NOMO-1 treated with dmso at 0.1 percent for 144 hours (cell line): ENCODE data around the gene SERPINA4.
"Not testable (repeated sequence)": the region's sequence is repeated elsewhere in the genome, so short reads cannot be mapped to it uniquely, and the experiment has no call there.

Experiments used
- DNase-seq: peaks from one replicate; lab custom pipeline; 2025; ENCODE audit not compliant: unreplicated experiment; lab: John Stamatoyannopoulos, UW

SERPINA4 gene

GRCh38 chr14:94564381-94564780 is 3.1 kb downstream of the SERPINA4 start:
- no peak for DNase-seq

DNA sequence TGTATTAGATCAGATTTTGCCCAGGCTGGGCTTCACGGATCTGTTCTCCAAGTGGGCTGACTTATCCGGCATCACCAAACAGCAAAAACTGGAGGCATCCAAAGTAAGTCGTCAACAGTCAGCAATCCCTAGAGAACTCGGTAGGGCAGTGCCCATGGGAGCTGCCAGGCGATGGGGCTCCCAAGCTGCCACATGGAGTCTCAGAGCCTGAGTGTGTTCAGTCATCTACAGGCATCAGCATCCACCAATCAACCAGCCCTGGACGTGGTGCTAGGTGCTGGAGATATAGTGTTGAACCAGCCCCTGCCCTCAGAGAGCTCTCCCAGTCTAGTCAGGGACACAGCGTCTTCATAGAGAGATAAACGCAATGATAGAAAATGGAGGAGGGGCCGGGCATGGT is 6.9 kb downstream of the SERPINA4 start:
- no peak for DNase-seq

GRCh38 chr14:94569381-94570001 is 8.2 kb downstream of the SERPINA4 start:
- no peak for DNase-seq

DNA sequence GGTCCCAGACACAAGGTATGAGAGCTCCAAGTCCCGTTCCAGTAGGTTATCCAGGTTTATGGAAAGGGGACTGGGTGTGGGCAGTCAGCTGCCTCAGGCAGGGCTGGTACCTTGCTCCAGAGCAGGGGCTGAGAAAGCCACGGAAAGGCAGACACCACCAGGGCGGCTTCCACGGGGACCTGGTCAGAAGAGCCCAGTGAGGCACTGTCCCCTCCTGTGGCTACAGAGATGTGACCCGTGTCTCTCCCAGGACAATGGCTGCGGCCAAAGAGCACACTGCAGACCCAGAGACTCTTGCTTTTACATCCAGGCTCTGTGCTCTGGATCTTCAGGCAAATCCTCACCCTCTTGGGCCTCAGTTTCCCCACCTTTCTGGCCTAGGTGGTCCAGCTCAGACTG is 8.8 kb downstream of the SERPINA4 start:
- no peak for DNase-seq

DNA sequence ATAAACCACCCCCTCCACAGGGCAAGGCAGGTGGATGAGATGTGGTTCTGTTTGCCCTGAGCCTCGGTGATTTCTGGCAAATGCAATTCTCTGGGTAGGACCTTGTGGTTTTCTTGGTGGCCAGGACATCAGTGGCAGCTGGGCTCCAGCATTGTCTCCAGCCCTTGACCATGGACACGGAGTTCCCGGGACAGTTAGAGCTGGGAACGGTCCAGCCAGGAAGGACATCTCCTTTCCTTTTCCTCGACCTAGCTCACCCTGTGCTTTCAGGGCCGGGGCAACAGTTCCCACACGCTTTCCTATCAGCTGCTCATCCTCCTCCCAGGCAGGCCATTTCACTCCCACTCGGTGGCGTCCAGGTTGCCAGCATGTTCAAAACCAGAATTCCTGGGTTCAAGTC is 9.2 kb downstream of the SERPINA4 start:
- no peak for DNase-seq

DNA sequence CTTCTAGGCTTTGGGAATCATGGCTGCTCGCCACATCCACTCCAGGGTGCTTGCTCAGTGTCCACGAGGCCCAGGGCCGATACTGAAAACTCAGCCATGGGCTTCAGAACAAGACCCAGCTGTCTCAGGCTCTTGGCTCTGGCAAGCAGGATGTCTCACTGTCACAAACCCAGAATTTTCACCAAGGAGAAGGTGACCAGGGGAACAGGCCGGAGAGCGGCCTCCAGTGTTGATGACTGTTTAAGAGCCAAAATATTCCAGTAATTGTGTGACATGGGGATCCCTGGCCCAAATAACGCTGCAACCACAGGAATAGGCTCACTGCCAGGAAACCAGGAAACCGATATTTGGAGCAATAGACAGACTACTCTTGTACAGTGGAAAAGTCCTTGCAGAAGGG is 10.2 kb downstream of the SERPINA4 start:
- no peak for DNase-seq

DNA sequence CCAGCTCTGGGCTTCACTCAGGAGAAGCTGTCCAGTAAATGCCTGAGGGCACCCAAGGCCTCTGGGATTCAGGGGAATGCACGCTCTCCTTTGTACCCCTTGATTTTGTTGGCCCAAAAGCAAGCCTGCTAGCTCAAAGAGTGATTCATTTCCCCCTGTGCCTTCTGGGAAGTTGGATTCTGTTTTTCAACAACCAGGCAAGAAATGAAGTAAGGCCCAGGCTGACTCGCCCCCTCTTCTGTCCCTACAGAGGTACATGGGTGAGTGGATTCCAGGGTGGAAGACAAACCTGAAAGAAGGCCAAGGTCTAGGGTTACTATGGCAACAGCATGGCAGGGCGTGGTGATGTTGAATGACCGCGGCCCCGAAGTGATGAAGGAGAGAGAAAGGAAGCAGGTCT is 10.7 kb downstream of the SERPINA4 start:
- DNase-seq = no peak

DNA sequence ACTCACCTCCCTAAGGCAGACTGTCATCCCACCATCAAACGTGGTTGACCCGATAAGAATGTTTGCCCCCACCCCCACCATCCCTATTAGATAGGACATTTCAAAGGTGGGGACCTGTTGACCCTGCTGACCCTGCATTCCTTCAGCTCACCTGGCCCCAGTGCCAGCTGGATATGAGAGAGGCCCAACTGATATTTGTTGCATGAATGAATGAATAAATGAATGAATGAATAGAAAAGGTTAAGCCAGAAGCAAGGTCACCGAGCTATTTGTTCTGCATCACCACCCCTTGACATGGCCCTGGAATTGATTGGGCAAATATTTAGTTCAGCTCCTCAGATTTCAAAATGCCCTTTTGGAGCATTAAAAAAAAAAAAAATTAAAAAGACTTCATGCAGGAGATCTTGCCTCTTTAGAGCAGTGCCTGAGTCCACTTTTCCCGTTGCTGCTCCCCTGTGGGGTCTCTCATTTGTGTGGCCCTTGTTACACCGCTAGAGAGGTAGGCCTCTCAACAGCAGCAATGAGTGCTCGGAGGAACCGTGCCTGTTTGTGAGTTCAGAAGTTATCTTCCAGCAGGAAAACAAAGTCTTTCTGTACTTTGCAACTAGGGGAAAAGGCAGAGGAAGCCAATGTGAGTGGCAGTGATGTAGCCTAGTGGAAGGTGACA is 11.5 kb downstream of the SERPINA4 start:
- DNase-seq = no peak

GRCh38 chr14:94573475-94574277 is 12.4 kb downstream of the SERPINA4 start:
- no peak for DNase-seq

- DNase-seq = no peak
Observed at GRCh38 chr14:94574336-94574735, 13.1 kb downstream of the SERPINA4 start.

- DNase-seq = no peak
Observed at GRCh38 chr14:94575730-94576585, 14.7 kb downstream of the SERPINA4 start.

DNA sequence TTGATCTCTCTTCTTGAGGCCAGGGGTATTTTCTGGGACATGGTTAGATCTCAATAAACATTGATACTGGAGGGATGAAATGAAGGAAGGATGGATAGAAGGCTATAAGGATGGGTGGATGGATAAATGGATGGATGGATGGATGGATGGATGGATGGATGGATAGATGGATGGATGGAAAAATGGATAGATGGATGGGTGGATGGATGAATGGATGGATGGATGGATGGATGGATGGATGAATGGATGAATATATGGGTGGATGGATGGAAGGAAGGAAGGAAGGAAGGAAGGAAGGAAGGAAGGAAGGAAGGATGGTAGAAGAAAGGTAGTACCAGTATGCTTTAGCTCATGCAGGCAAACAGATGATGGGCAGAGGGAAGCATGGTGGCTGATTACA is 16.2 kb downstream of the SERPINA4 start:
- DNase-seq = not testable (repeated sequence)

- no peak for DNase-seq
Observed at GRCh38 chr14:94578712-94579111, 17.5 kb downstream of the SERPINA4 start.

DNA sequence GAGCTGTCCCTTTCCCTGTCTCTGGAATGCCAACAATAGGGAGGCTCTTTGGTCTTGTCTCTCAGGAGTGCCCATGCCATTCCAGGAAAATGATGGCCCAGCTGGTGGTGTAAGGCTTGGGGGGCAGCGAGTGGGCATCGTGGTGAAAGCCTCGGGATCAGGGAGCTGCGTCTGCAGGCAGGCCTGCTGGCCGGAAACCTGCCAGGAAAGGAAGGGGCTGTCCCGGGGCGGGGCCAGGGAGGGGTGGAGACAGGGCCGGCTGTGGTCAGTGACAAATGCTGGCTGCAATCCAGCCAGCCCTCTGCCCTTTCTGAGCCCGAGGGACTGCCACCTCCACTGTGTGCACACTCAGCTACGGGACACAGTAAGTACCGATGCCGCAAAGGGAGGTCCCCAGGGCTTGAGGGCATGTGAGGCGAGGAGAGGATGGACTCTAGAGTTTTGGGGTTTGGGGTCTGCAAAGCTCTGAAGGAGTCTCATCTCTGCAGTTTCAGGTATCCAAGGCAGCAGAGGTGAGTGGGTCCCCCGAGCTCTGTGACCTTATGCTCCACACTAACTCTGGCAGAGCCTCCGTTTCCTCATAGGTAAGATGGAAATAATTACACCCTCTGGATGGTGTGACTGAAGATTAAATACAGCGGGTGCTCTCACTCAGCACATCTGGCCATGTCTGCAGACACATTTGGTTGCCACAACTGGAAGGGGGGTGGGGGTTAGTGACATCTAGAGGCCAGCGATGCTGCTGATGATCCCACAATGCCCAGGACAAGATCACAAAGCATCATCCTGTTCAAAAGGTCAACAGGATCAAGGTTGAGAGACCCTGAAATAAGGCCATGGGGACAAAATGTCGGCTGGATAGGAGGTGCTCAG is 20.1 kb downstream of the SERPINA4 start, which contains the start of gene SERPINA5:
Gene SERPINA5, plus strand, starts transcription at position 300 of the 873 bp plus-strand sequence. CDS start 5,937 bp downstream, outside the sequence.
- DNase-seq = no peak

GRCh38 chr14:94582199-94582750 is 21.0 kb downstream of the SERPINA4 start:
- no peak for DNase-seq

DNA sequence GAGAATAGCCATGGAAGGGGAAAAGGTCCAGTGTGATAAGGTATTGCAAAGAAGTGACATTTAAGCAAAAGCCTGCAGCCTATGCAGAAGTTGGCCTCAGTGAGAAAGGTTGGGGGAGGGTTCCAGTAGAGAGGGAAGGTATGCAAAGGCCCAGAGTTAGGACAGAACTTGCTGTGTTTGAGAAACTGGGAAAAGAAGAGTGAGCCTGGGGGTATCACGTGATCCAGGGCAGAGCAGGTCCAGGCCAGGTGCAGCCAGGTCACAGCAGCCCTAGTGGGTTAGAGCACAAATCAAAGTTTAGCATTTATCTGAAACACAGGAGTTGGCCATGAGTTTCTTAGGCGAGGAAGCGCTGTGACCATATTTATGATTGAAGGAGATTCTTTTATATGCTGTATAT is 21.6 kb downstream of the SERPINA4 start:
- DNase-seq = no peak

- DNase-seq = no peak
Observed at GRCh38 chr14:94583557-94583956, 22.3 kb downstream of the SERPINA4 start.

DNA sequence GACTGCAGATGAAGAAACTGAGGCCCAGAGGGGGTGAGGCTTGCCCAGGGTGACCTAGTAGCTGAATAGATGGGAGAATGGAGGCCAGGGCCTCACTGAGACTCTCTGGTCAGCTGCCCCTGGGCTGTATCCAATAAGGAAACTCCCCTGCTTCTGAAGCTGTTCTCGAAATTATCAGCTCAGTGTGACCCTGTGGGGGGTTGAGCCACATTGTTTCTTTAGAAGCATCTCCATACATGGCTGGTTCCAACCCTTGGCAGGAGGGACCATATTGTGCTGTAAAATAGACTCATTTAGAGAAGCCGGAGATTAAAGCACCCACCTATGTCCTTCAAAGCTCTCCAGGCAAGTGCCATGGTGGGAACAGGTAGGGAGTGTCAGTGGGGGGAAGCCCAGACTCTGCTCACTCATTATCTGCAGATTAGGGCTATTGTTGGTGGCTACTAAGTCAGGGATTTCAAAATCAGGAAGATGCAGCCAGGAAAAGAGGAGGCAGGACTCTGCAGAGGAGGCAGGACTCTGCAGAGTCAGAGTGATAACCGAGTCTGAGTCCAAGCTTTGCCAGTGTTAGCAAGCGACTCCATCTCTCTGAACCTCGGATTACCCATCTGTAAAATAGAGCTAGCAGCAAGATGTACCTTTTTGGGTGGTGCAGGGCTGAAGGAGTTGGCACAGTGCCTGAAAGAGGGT is 23.5 kb downstream of the SERPINA4 start:
- no peak for DNase-seq

GRCh38 chr14:94586635-94587034 is 25.4 kb downstream of the SERPINA4 start:
- DNase-seq = no peak
